ENCODE data around the gene TREH.

TREH gene

GRCh38 chr11:118656563-118657165 is 22.8 kb downstream of the TREH start:
- Histone ChIP-seq H3K27ac (ENCODE audit: low read depth, low read length) (no peak overlapping the region), H3K27me3 (ENCODE audit: insufficient read depth, low read length) (no peaks in the 10 kb centered on the region), H3K9ac (ENCODE audit: low read depth, low read length) (no peak overlapping the region), H3K4me1 (ENCODE audit: insufficient read depth, low read length) (peaks cover 23% of the 10 kb centered on the region), H3K9me3 (ENCODE audit: insufficient read depth, low read depth, low read length) (no peaks in the 10 kb centered on the region), H3K4me3 (ENCODE audit: low read length) (no peak overlapping the region), H3K36me3 (ENCODE audit: insufficient read depth, low read length) (peaks cover 53% of the 10 kb centered on the region)
- 96% methylated on average over 5 of the region's 5 CpGs for WGBS

GRCh38 chr11:118655486-118656190 is 23.8 kb downstream of the TREH start:
- 90% methylated on average over 7 of the region's 7 CpGs for WGBS
- Histone ChIP-seq H3K27ac (ENCODE audit: low read depth, low read length) (no peak overlapping the region), H3K27me3 (ENCODE audit: insufficient read depth, low read length) (no peaks in the 10 kb centered on the region), H3K4me3 (ENCODE audit: low read length) (no peak overlapping the region), H3K4me1 (ENCODE audit: insufficient read depth, low read length) (peaks cover 20% of the 10 kb centered on the region), H3K9ac (ENCODE audit: low read depth, low read length) (no peak overlapping the region), H3K36me3 (ENCODE audit: insufficient read depth, low read length) (peaks cover 60% of the 10 kb centered on the region), H3K9me3 (ENCODE audit: insufficient read depth, low read depth, low read length) (no peaks in the 10 kb centered on the region)

- Histone ChIP-seq H3K4me1 (ENCODE audit: insufficient read depth, low read length) (peaks cover 4% of the 10 kb centered on the region; the same call in 1 of the 2 replicates), H3K4me3 (ENCODE audit: low read length) (no peak overlapping the region), H3K9me3 (ENCODE audit: insufficient read depth, low read depth, low read length) (no peaks in the 10 kb centered on the region), H3K9ac (ENCODE audit: low read depth, low read length) (no peak overlapping the region), H3K36me3 (ENCODE audit: insufficient read depth, low read length) (peaks cover 77% of the 10 kb centered on the region), H3K27ac (ENCODE audit: low read depth, low read length) (no peak overlapping the region), H3K27me3 (ENCODE audit: insufficient read depth, low read length) (no peaks in the 10 kb centered on the region)
- WGBS = 90% methylated on average over 8 of the region's 8 CpGs
Observed at GRCh38 chr11:118653684-118654390, 25.6 kb downstream of the TREH start.

- Histone ChIP-seq H3K9me3 (ENCODE audit: insufficient read depth, low read depth, low read length) (no peaks in the 10 kb centered on the region), H3K4me1 (ENCODE audit: insufficient read depth, low read length) (no peaks in the 10 kb centered on the region), H3K9ac (ENCODE audit: low read depth, low read length) (no peak overlapping the region), H3K27ac (ENCODE audit: low read depth, low read length) (no peak overlapping the region), H3K4me3 (ENCODE audit: low read length) (no peak overlapping the region), H3K36me3 (ENCODE audit: insufficient read depth, low read length) (peaks cover 89% of the 10 kb centered on the region), H3K27me3 (ENCODE audit: insufficient read depth, low read length) (no peaks in the 10 kb centered on the region)
- 87% methylated on average over 4 of the region's 4 CpGs for WGBS
Observed at GRCh38 chr11:118652681-118653181, 26.7 kb downstream of the TREH start.

GRCh38 chr11:118651820-118652219 is 27.6 kb downstream of the TREH start:
- Histone ChIP-seq H3K9me3 (ENCODE audit: insufficient read depth, low read depth, low read length) (no peaks in the 10 kb centered on the region), H3K36me3 (ENCODE audit: insufficient read depth, low read length) (peaks cover 91% of the 10 kb centered on the region), H3K4me3 (ENCODE audit: low read length) (no peak overlapping the region), H3K4me1 (ENCODE audit: insufficient read depth, low read length) (no peaks in the 10 kb centered on the region), H3K27ac (ENCODE audit: low read depth, low read length) (no peak overlapping the region), H3K9ac (ENCODE audit: low read depth, low read length) (no peak overlapping the region), H3K27me3 (ENCODE audit: insufficient read depth, low read length) (no peaks in the 10 kb centered on the region)
- WGBS = 96% methylated on average over 3 of the region's 3 CpGs

- H3K36me3 ChIP-seq (ENCODE audit: insufficient read depth, low read length) = peaks cover 90% of the 10 kb centered on the region
- WGBS = 97% methylated on average over 8 of the region's 8 CpGs
- no peaks in the 10 kb centered on the region for H3K4me1 ChIP-seq (ENCODE audit: insufficient read depth, low read length)
- H3K9ac ChIP-seq (ENCODE audit: low read depth, low read length) = no peak overlapping the region
- H3K9me3 ChIP-seq (ENCODE audit: insufficient read depth, low read depth, low read length) = no peaks in the 10 kb centered on the region
- H3K27ac ChIP-seq (ENCODE audit: low read depth, low read length) = no peak overlapping the region
- no peak overlapping the region for H3K4me3 ChIP-seq (ENCODE audit: low read length)
- H3K27me3 ChIP-seq (ENCODE audit: insufficient read depth, low read length) = no peaks in the 10 kb centered on the region
Observed at GRCh38 chr11:118650366-118650765, 29.1 kb downstream of the TREH start.

- Histone ChIP-seq H3K27me3 (ENCODE audit: insufficient read depth, low read length) (no peaks in the 10 kb centered on the region), H3K4me3 (ENCODE audit: low read length) (no peak overlapping the region), H3K36me3 (ENCODE audit: insufficient read depth, low read length) (peaks cover 90% of the 10 kb centered on the region), H3K27ac (ENCODE audit: low read depth, low read length) (no peak overlapping the region), H3K9me3 (ENCODE audit: insufficient read depth, low read depth, low read length) (no peaks in the 10 kb centered on the region), H3K4me1 (ENCODE audit: insufficient read depth, low read length) (no peaks in the 10 kb centered on the region), H3K9ac (ENCODE audit: low read depth, low read length) (no peak overlapping the region)
- 95% methylated on average over 10 of the region's 10 CpGs for WGBS
Observed at GRCh38 chr11:118649941-118650340, 29.5 kb downstream of the TREH start.

GRCh38 chr11:118648291-118648690 is 31.2 kb downstream of the TREH start:
- Histone ChIP-seq H3K9ac (ENCODE audit: low read depth, low read length) (no peak overlapping the region), H3K9me3 (ENCODE audit: insufficient read depth, low read depth, low read length) (no peaks in the 10 kb centered on the region), H3K4me1 (ENCODE audit: insufficient read depth, low read length) (no peaks in the 10 kb centered on the region), H3K36me3 (ENCODE audit: insufficient read depth, low read length) (peaks cover 92% of the 10 kb centered on the region), H3K27ac (ENCODE audit: low read depth, low read length) (no peak overlapping the region), H3K27me3 (ENCODE audit: insufficient read depth, low read length) (no peaks in the 10 kb centered on the region), H3K4me3 (ENCODE audit: low read length) (no peak overlapping the region)
- WGBS = 95% methylated on average over 5 of the region's 5 CpGs

- H3K4me3 ChIP-seq (ENCODE audit: low read length) = no peak overlapping the region
- whole genome bisulfite sequencing = 91% methylated on average over 3 of the region's 3 CpGs
- no peaks in the 10 kb centered on the region for H3K9me3 ChIP-seq (ENCODE audit: insufficient read depth, low read depth, low read length)
- H3K27me3 ChIP-seq (ENCODE audit: insufficient read depth, low read length) = no peaks in the 10 kb centered on the region
- no peaks in the 10 kb centered on the region for H3K4me1 ChIP-seq (ENCODE audit: insufficient read depth, low read length)
- H3K27ac ChIP-seq (ENCODE audit: low read depth, low read length) = no peak overlapping the region
- H3K36me3 ChIP-seq (ENCODE audit: insufficient read depth, low read length) = peaks cover 92% of the 10 kb centered on the region
- no peak overlapping the region for H3K9ac ChIP-seq (ENCODE audit: low read depth, low read length)
Observed at GRCh38 chr11:118646393-118646792, 33.1 kb downstream of the TREH start.

GRCh38 chr11:118645066-118645715 is 34.3 kb downstream of the TREH start:
- Histone ChIP-seq H3K9ac (ENCODE audit: low read depth, low read length) (no peak overlapping the region), H3K36me3 (ENCODE audit: insufficient read depth, low read length) (peaks cover 92% of the 10 kb centered on the region), H3K27ac (ENCODE audit: low read depth, low read length) (no peak overlapping the region), H3K9me3 (ENCODE audit: insufficient read depth, low read depth, low read length) (no peaks in the 10 kb centered on the region), H3K27me3 (ENCODE audit: insufficient read depth, low read length) (no peaks in the 10 kb centered on the region), H3K4me1 (ENCODE audit: insufficient read depth, low read length) (no peaks in the 10 kb centered on the region), H3K4me3 (ENCODE audit: low read length) (no peak overlapping the region)
- WGBS = 94% methylated on average over 24 of the region's 24 CpGs

GRCh38 chr11:118644496-118644895 is 35.0 kb downstream of the TREH start:
- Histone ChIP-seq H3K9me3 (ENCODE audit: insufficient read depth, low read depth, low read length) (no peaks in the 10 kb centered on the region), H3K9ac (ENCODE audit: low read depth, low read length) (no peak overlapping the region), H3K27ac (ENCODE audit: low read depth, low read length) (no peak overlapping the region), H3K4me3 (ENCODE audit: low read length) (no peak overlapping the region), H3K36me3 (ENCODE audit: insufficient read depth, low read length) (peaks cover 92% of the 10 kb centered on the region), H3K4me1 (ENCODE audit: insufficient read depth, low read length) (no peaks in the 10 kb centered on the region), H3K27me3 (ENCODE audit: insufficient read depth, low read length) (no peaks in the 10 kb centered on the region)
- 95% methylated on average over 10 of the region's 10 CpGs for WGBS

Measured in HUES64 (cell line).